SK-N-SH (cell line): Measurements from ENCODE around the gene RAB12.

ENCODE experiments used
- EZH2phosphoT487 ChIP-seq: fragments of 200-600 bp; sonication (generic); IDR thresholded peaks from 2 replicates; pipeline ENCODE4 v1.6.1; 2017; ENCODE audit warnings: low read depth, mixed run types, mild to moderate bottlenecking, antibody characterized with exemption, moderate library complexity, borderline replicate concordance
- FOXM1 ChIP-seq: IDR thresholded peaks from 2 replicates; pipeline ENCODE4 v1.4.0; 2012; ENCODE audit warnings: low read depth, mild to moderate bottlenecking
- MEF2A ChIP-seq: IDR thresholded peaks from 2 replicates; pipeline ENCODE4 v1.4.0; 2012; ENCODE audit warnings: low read depth, borderline replicate concordance
- TAF1 ChIP-seq: IDR thresholded peaks from 2 replicates; pipeline ENCODE4 v1.6.1; 2012; ENCODE audit warnings: low read depth, mild to moderate bottlenecking, low read length, moderate library complexity, borderline replicate concordance
- TF ChIP-seq, protein P1 (sequence below): fragments of 200-600 bp; sonication (generic); IDR thresholded peaks from 2 replicates; pipeline ENCODE4 v1.6.1; 2017; ENCODE audit warnings: antibody characterized with exemption, mild to moderate bottlenecking, moderate library complexity
- TF ChIP-seq, protein P2 (sequence below): IDR thresholded peaks from 2 replicates; pipeline ENCODE4; 2012

DNA sequence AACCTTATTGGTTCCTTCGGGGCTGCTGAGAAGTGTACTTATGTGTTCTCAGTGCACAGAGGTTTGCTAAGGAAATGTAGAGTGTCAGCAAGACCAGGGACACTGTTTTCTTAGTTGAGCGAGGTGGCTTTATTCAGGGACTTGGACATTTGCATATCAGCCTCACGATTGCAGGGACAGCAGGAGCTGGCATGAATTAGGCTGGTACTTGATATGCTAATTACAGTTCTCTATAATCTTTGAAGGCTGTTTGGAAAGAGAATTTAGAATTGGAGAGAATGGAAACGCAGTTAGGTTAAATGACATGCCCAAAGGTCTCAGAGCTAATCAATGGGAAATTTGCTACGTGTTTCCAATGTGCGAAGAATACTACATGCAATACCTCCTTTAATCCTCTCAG is 77.4 kb downstream of the RAB12 start:
- TF ChIP-seq, protein P1, sequence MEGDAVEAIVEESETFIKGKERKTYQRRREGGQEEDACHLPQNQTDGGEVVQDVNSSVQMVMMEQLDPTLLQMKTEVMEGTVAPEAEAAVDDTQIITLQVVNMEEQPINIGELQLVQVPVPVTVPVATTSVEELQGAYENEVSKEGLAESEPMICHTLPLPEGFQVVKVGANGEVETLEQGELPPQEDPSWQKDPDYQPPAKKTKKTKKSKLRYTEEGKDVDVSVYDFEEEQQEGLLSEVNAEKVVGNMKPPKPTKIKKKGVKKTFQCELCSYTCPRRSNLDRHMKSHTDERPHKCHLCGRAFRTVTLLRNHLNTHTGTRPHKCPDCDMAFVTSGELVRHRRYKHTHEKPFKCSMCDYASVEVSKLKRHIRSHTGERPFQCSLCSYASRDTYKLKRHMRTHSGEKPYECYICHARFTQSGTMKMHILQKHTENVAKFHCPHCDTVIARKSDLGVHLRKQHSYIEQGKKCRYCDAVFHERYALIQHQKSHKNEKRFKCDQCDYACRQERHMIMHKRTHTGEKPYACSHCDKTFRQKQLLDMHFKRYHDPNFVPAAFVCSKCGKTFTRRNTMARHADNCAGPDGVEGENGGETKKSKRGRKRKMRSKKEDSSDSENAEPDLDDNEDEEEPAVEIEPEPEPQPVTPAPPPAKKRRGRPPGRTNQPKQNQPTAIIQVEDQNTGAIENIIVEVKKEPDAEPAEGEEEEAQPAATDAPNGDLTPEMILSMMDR, result no peak
- TF ChIP-seq, protein P2, sequence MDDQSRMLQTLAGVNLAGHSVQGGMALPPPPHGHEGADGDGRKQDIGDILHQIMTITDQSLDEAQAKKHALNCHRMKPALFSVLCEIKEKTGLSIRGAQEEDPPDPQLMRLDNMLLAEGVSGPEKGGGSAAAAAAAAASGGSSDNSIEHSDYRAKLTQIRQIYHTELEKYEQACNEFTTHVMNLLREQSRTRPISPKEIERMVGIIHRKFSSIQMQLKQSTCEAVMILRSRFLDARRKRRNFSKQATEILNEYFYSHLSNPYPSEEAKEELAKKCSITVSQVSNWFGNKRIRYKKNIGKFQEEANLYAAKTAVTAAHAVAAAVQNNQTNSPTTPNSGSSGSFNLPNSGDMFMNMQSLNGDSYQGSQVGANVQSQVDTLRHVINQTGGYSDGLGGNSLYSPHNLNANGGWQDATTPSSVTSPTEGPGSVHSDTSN, result no peak
- TF ChIP-seq TAF1 (no peak), MEF2A (no peak), EZH2phosphoT487 (no peak), FOXM1 (no peak)
